HG02973 (cell line): Measurements from ENCODE around the gene CBLB.

Experiments used
- ATAC-seq: cut with Tn5 transposase; IDR thresholded peaks from one replicate; pipeline ENCODE4 v1.9.1; 2021; ENCODE audit warnings: moderate library complexity; ENCODE audit not compliant: unreplicated experiment

Gene CBLB

GRCh38 chr3:105847865-105848264 is 20.9 kb downstream of the CBLB start:
- ATAC-seq = no peak

- no peak for ATAC-seq
These were observed 21.4 kb downstream of the CBLB start for GRCh38 chr3:105847452-105847851.

- ATAC-seq = no peak
These were observed 22.0 kb downstream of the CBLB start for GRCh38 chr3:105846809-105847208.

- ATAC-seq = no peak
These were observed 23.3 kb downstream of the CBLB start for GRCh38 chr3:105845488-105845887.

GRCh38 chr3:105844704-105845103 is 24.1 kb downstream of the CBLB start:
- no peak for ATAC-seq

GRCh38 chr3:105843994-105844393 is 24.8 kb downstream of the CBLB start:
- no peak for ATAC-seq

GRCh38 chr3:105842943-105843342 is 25.9 kb downstream of the CBLB start:
- ATAC-seq = no peak

- no peak for ATAC-seq
These were observed 26.4 kb downstream of the CBLB start for GRCh38 chr3:105842449-105842848.

GRCh38 chr3:105837947-105838346 is 30.9 kb downstream of the CBLB start:
- no peak for ATAC-seq

GRCh38 chr3:105837143-105837740 is 31.6 kb downstream of the CBLB start:
- ATAC-seq = peak; percentile 95

- peak; percentile 51 for ATAC-seq
These were observed 32.3 kb downstream of the CBLB start for GRCh38 chr3:105836533-105836932.

- ATAC-seq = no peak
These were observed 33.2 kb downstream of the CBLB start for GRCh38 chr3:105835606-105836005.

- ATAC-seq = no peak
These were observed 34.0 kb downstream of the CBLB start for GRCh38 chr3:105834768-105835167.

GRCh38 chr3:105832644-105833043 is 36.2 kb downstream of the CBLB start:
- no peak for ATAC-seq

- no peak for ATAC-seq
These were observed 38.0 kb downstream of the CBLB start for GRCh38 chr3:105830836-105831235.

- no peak for ATAC-seq
These were observed 38.8 kb downstream of the CBLB start for GRCh38 chr3:105829871-105830622.

GRCh38 chr3:105829229-105829628 is 39.6 kb downstream of the CBLB start:
- no peak for ATAC-seq

- no peak for ATAC-seq
These were observed 40.1 kb downstream of the CBLB start for GRCh38 chr3:105828703-105829102.

- ATAC-seq = no peak
These were observed 40.9 kb downstream of the CBLB start for GRCh38 chr3:105827959-105828358.

GRCh38 chr3:105826778-105827634 is 41.8 kb downstream of the CBLB start:
- peak; percentile 51 for ATAC-seq

- ATAC-seq = no peak
These were observed 44.7 kb downstream of the CBLB start for GRCh38 chr3:105824129-105824528.
